Endothelial cell of umbilical vein (primary cell): Measurements from ENCODE around the gene KCNF1. TPM values are rescaled to one million over a fixed set of nuclear protein-coding genes. Genes with fewer than 3 reads are reported as not detected.

Experiments
- BruUV-seq: library from RNA; stranded (reverse); fragments of 400-500 nt; replicated peaks from 2 replicates; lab custom pipeline; 2021; lab: Mats Ljungman, UMichigan
- CTCF ChIA-PET: fragments of 300-600, 350-600 bp; sonication (Branson Sonifier 250); formaldehyde crosslinking; loops from one replicate; lab custom pipeline; 2021; ENCODE audit warnings: antibody characterized with exemption, inconsistent platforms; lab: Charles Lee
- POLR2A ChIA-PET: fragments of 300-600, 350-600 bp; sonication (Branson Sonifier 250); formaldehyde crosslinking; loops from one replicate; lab custom pipeline; 2021; ENCODE audit warnings: antibody characterized with exemption, inconsistent platforms; lab: Charles Lee
- DNase-seq: peaks from one replicate; pipeline ENCODE4 v3.0.0-alpha.2; 2011; ENCODE audit warnings: low read depth, low spot score
- FAIRE-seq: peaks from 2 replicates; lab custom pipeline; 2011; peaks lifted over from hg19 to GRCh38; lab: Jason Lieb, UNC
- H2AFZ ChIP-seq: 2 replicates; pipeline ENCODE4 v1.6.0; 2012; ENCODE audit warnings: low read depth, low read length, control low read depth, inconsistent platforms
- H3K27ac ChIP-seq: 2 replicates; pipeline ENCODE4 v1.5.1; 2011; ENCODE audit warnings: low read depth, mild to moderate bottlenecking, control low read depth, low read length, moderate library complexity; ENCODE audit not compliant: insufficient read depth
- H3K27me3 ChIP-seq, 2 experiments: 2 replicates each; pipeline versions ENCODE4 v1.6.0 to v1.6.1; 2011; ENCODE audit warnings: low read length in 2 of 2, mixed read lengths in 1 of 2; ENCODE audit not compliant: control insufficient read depth in 2 of 2, insufficient read depth in 2 of 2
- H3K36me3 ChIP-seq, 2 experiments: 2 replicates in 1 of 2; 3 replicates in 1 of 2; pipeline ENCODE4 v1.5.1; 2011; ENCODE audit warnings: low read length in 2 of 2, mild to moderate bottlenecking in 1 of 2, moderate library complexity in 1 of 2; ENCODE audit not compliant: control insufficient read depth in 2 of 2, insufficient read depth in 2 of 2; ENCODE audit errors: extremely low read depth in 1 of 2
- H3K4me1 ChIP-seq: 3 replicates; pipeline ENCODE4 v1.5.1; 2011; ENCODE audit warnings: mild to moderate bottlenecking, low read length; ENCODE audit not compliant: control insufficient read depth, insufficient read depth; ENCODE audit errors: extremely low read depth
- H3K4me2 ChIP-seq: 2 replicates; pipeline ENCODE4 v1.6.1; 2011; ENCODE audit warnings: low read length, control low read depth, mixed read lengths; ENCODE audit not compliant: insufficient read depth
- H3K4me3 ChIP-seq, 3 experiments: fragments of 200-600 bp in 1 of 3; sonication (generic), shearing (Covaris generic) in 1 of 3; replicated peaks in 1 of 3; 2 replicates each; pipeline ENCODE4 v1.5.1; 2011 to 2016; ENCODE audit warnings: control low read depth in 3 of 3, low read length in 3 of 3, mild to moderate bottlenecking in 2 of 3, inconsistent platforms in 1 of 3, low read depth in 1 of 3, moderate library complexity in 1 of 3; ENCODE audit not compliant: insufficient read depth in 1 of 3
- H3K79me2 ChIP-seq: 2 replicates; pipeline ENCODE4 v1.6.0; 2012; ENCODE audit warnings: low read length, inconsistent platforms; ENCODE audit not compliant: control insufficient read depth, insufficient read depth
- H3K9ac ChIP-seq: replicated peaks from 2 replicates; pipeline ENCODE3; 2011; ENCODE audit warnings: low read length, control low read depth; ENCODE audit not compliant: insufficient read depth; ENCODE audit errors: extremely low read depth
- H3K9me1 ChIP-seq: replicated peaks from 3 replicates; pipeline ENCODE4 v1.6.0; 2011; ENCODE audit warnings: mild to moderate bottlenecking, low read length; ENCODE audit not compliant: control insufficient read depth, insufficient read depth; ENCODE audit errors: extremely low read depth
- H3K9me3 ChIP-seq: replicated peaks from 2 replicates; pipeline ENCODE4 v1.5.1; 2012; ENCODE audit warnings: low read length, inconsistent platforms; ENCODE audit not compliant: control insufficient read depth, insufficient read depth
- H4K20me1 ChIP-seq: replicated peaks from 2 replicates; pipeline ENCODE3; 2011; ENCODE audit warnings: mild to moderate bottlenecking, low read length; ENCODE audit not compliant: control insufficient read depth, insufficient read depth; ENCODE audit errors: extremely low read depth
- EZH2 ChIP-seq: IDR thresholded peaks from 2 replicates; pipeline ENCODE4 v1.6.1; 2012; ENCODE audit warnings: borderline replicate concordance, low read depth, mild to moderate bottlenecking, moderate library complexity, low read length, inconsistent platforms; ENCODE audit not compliant: severe bottlenecking
- FOS ChIP-seq: IDR thresholded peaks from 2 replicates; pipeline ENCODE4 v1.6.1; 2011; ENCODE audit warnings: mild to moderate bottlenecking, low read length, moderate library complexity, borderline replicate concordance; ENCODE audit not compliant: insufficient read depth
- GATA2 ChIP-seq: IDR thresholded peaks from 2 replicates; pipeline ENCODE4 v1.7.0; 2011; ENCODE audit warnings: low read depth, mild to moderate bottlenecking, moderate library complexity, mixed read lengths, low read length; ENCODE audit not compliant: insufficient read length, insufficient read depth
- JUN ChIP-seq: IDR thresholded peaks from 2 replicates; pipeline ENCODE4 v1.6.1; 2011; ENCODE audit warnings: borderline replicate concordance, low read depth; ENCODE audit not compliant: insufficient read length, insufficient read depth
- MYC ChIP-seq: IDR thresholded peaks from one replicate; pipeline ENCODE4 v1.6.1; 2011; ENCODE audit warnings: mild to moderate bottlenecking, low read depth, low read length
- POLR2A ChIP-seq: IDR thresholded peaks from 2 replicates; pipeline ENCODE4 v1.6.1; 2012; ENCODE audit warnings: low read depth, mild to moderate bottlenecking, control low read depth, low read length
- POLR2AphosphoS5 ChIP-seq: IDR thresholded peaks from 2 replicates; pipeline ENCODE4 v1.6.1; 2012; ENCODE audit warnings: low read depth, mild to moderate bottlenecking, control low read depth, low read length, moderate library complexity; ENCODE audit not compliant: insufficient read depth
- dilution Hi-C: fragments of 300-500 bp; cut with MboI; formaldehyde crosslinking; loops from one replicate; pipeline ENCODE4 v1.15.0; 2019; ENCODE audit warnings: low sequenced_read_pairs; ENCODE audit not compliant: extremely low pct_ligation_motif_present
- intact Hi-C: fragments of 100-400 bp; cut with micrococcal nuclease; formaldehyde crosslinking; loops from one replicate; pipeline ENCODE4 v1.10.0; 2022
- polyA plus RNA-seq, 4 experiments: library from polyadenylated mRNA; depleted of rRNA in 3 of 4; stranded (reverse) in 3 of 4; unstranded in 1 of 4; fragments of >200 nt; gene quantifications; 2 replicates each; pipeline versions ENCODE4 v1.2.1 to v1.2.3, GENCODE V29; 2011 to 2012; ENCODE audit warnings: missing spikeins in 1 of 4
- total RNA-seq: library from RNA; stranded (reverse); gene quantifications from 2 replicates; pipeline ENCODE4 v1.2.3, GENCODE V29; 2021
- TF ChIP-seq, protein P1 (sequence below): IDR thresholded peaks from 2 replicates; pipeline ENCODE4 v1.6.1; 2011; ENCODE audit not compliant: insufficient read depth, insufficient read length
- TF ChIP-seq, protein P2 (sequence below), 2 donors: IDR thresholded peaks; 1 replicate in 1 of 2; 2 replicates in 1 of 2; pipeline ENCODE4 v1.5.1; 2011; ENCODE audit warnings: low read length in 2 of 2, mild to moderate bottlenecking in 2 of 2, moderate library complexity in 2 of 2, control low read depth in 1 of 2, inconsistent platforms in 1 of 2, low read depth in 1 of 2; ENCODE audit not compliant: insufficient read depth in 1 of 2; ENCODE audit errors: extremely low read depth in 1 of 2

Gene KCNF1
- total and polyA plus RNA-seq, 2 donors (not counting 3 experiments of a cell fraction or from before 2014, with no cell fraction given) = 0.23 to 0.42 TPM

DNA sequence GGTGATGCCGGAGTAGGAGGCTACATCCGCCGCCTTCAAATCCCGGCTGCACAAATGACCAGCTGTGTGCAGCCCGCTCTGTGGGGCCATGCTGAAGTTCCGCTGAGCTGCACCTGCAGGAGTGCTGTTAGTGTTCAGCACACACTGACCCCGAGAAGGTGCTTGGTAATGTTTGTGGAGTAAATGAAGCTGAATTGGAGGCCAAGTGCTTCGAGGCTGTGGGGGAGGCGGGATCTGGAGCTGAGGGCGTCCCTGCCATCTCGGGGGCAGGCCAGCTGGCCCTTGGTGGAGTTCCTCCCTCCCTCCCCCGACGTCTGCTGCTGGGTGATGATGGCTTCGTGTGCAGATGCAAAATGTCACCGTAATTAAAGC, 23.2 kb downstream of the KCNF1 start:
- no peaks in the 10 kb centered on the region for H3K79me2 ChIP-seq
- H2AFZ ChIP-seq = no peak overlapping the region
- ChIA-PET POLR2A (no interaction called here), CTCF (no interaction called here)
- DNase-seq (no peak), FAIRE-seq (no peak)
- intact Hi-C loops (loop anchor here (10.0 kb wide), 1 partner anchor 810 kb away; the partner anchor contains the start of gene LPIN1), dilution Hi-C loops (no loop called here)
- H3K9ac ChIP-seq = no peak overlapping the region
- BruUV-seq = no TSS peak
- no peaks in the 10 kb centered on the region for H3K9me3 ChIP-seq
- no peaks in the 10 kb centered on the region for H3K9me1 ChIP-seq
- H3K4me3 ChIP-seq = no peak overlapping the region
- TF ChIP-seq, protein P1, sequence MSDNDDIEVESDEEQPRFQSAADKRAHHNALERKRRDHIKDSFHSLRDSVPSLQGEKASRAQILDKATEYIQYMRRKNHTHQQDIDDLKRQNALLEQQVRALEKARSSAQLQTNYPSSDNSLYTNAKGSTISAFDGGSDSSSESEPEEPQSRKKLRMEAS = no peak
- TF ChIP-seq POLR2A (no peak), POLR2AphosphoS5 (no peak), MYC (no peak), GATA2 (no peak), FOS (no peak), EZH2 (no peak), JUN (no peak)
- TF ChIP-seq, protein P2, sequence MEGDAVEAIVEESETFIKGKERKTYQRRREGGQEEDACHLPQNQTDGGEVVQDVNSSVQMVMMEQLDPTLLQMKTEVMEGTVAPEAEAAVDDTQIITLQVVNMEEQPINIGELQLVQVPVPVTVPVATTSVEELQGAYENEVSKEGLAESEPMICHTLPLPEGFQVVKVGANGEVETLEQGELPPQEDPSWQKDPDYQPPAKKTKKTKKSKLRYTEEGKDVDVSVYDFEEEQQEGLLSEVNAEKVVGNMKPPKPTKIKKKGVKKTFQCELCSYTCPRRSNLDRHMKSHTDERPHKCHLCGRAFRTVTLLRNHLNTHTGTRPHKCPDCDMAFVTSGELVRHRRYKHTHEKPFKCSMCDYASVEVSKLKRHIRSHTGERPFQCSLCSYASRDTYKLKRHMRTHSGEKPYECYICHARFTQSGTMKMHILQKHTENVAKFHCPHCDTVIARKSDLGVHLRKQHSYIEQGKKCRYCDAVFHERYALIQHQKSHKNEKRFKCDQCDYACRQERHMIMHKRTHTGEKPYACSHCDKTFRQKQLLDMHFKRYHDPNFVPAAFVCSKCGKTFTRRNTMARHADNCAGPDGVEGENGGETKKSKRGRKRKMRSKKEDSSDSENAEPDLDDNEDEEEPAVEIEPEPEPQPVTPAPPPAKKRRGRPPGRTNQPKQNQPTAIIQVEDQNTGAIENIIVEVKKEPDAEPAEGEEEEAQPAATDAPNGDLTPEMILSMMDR (IDR thresholded peaks at IDR 0.05; ENCODE audit: extremely low read depth in 1 of 2, insufficient read depth in 1 of 2, low read depth in 1 of 2, low read length in 2 of 2) = no peak
- H3K4me2 ChIP-seq = no peak overlapping the region
- peaks cover 0 to 4% of the 10 kb centered on the region in 2 experiments for H3K27me3 ChIP-seq
- H3K36me3 ChIP-seq = no peaks in the 10 kb centered on the region
- peaks cover 31% of the 10 kb centered on the region for H3K4me1 ChIP-seq
- peak overlapping the region; percentile 88 for H3K27ac ChIP-seq
- H4K20me1 ChIP-seq = no peaks in the 10 kb centered on the region
